Thyroid gland (tissue), 4 donors: ENCODE data around the gene TMEM174. TPM values are rescaled to one million over a fixed set of nuclear protein-coding genes. Genes with fewer than 3 reads are reported as not detected.

Source experiments
- DNase-seq, 2 donors: peaks; one replicate each; pipeline ENCODE4 v3.0.0-alpha.2; 2019
- H3K27ac ChIP-seq, 3 donors: fragments of 200-600 bp; sonication (generic); 1 replicate in 2 of 3; 2 replicates in 1 of 3; pipeline ENCODE4 v1.5.1; 2016 to 2019; ENCODE audit warnings: mild to moderate bottlenecking in 1 of 3, moderate library complexity in 1 of 3
- H3K27me3 ChIP-seq: fragments of 200-600 bp; sonication (generic); one replicate; pipeline ENCODE4 v1.5.1; 2019
- H3K36me3 ChIP-seq, 2 donors: fragments of 200-600 bp; sonication (generic); one replicate each; pipeline ENCODE4 v1.5.1; 2016 to 2019
- H3K4me1 ChIP-seq, 2 donors: fragments of 200-600 bp; sonication (generic); one replicate each; pipeline ENCODE4 v1.5.1; 2017 to 2019
- H3K4me3 ChIP-seq, 3 donors: fragments of 200-600 bp; sonication (generic); replicated peaks in 1 of 3; 1 replicate in 2 of 3; 2 replicates in 1 of 3; pipeline ENCODE4 v1.5.1; 2016; ENCODE audit warnings: mild to moderate bottlenecking in 1 of 3
- H3K9me3 ChIP-seq: fragments of 200-600 bp; sonication (generic); one replicate; pipeline ENCODE4 v1.5.1; 2017
- CTCF ChIP-seq, 6 experiments: fragments of 200-600 bp in 3 of 6; fragments of 450-650 bp in 3 of 6; sonication (generic) in 3 of 6; IDR thresholded peaks; one replicate each; pipeline ENCODE4 v1.5.1; 2016 to 2019; ENCODE audit warnings: antibody characterized with exemption in 6 of 6, mild to moderate bottlenecking in 2 of 6, inconsistent platforms in 1 of 6, moderate library complexity in 1 of 6
- POLR2A ChIP-seq, 2 donors: fragments of 450-650 bp; IDR thresholded peaks; one replicate each; pipeline ENCODE4 v1.6.1; 2017; ENCODE audit warnings: antibody characterized with exemption in 2 of 2, mild to moderate bottlenecking in 2 of 2, moderate library complexity in 1 of 2
- WGBS, 2 donors: methylation state at CpG; one replicate each; pipeline ENCODE4 v1.1.5; 2017; 5-methylcytosine and 5-hydroxymethylcytosine counted together
- intact Hi-C: fragments of 100-400 bp; cut with DNase I; formaldehyde crosslinking; loops from one replicate; pipeline ENCODE4 v1.15.1; 2023
- total RNA-seq, 4 donors: library from RNA; depleted of rRNA; stranded (reverse); fragments of >200 nt; gene quantifications; one replicate each; pipeline ENCODE4 v1.2.3, GENCODE V29; 2016

The TMEM174 gene
- total RNA-seq, 4 donors from 2014 or later, result 0.22 to 1.5 (median 0.38) TPM; not detected in 1

GRCh38 chr5:73153513-73153912, 19.5 kb upstream of the TMEM174 start:
- DNase-seq, result no peak
- no peak for TF ChIP-seq CTCF (IDR thresholded peaks at IDR 0.05)
- no peak for TF ChIP-seq POLR2A (IDR thresholded peaks at IDR 0.05)
- Histone ChIP-seq H3K4me3 (no peak overlapping the region), H3K36me3 (no peaks in the 10 kb centered on the region), H3K9me3 (no peaks in the 10 kb centered on the region), H3K27me3 (no peaks in the 10 kb centered on the region), H3K27ac (no peak overlapping the region), H3K4me1 (peaks cover 18 to 34% of the 10 kb centered on the region in 2 donors)
- WGBS, 2 donors, result 62 to 73% methylated on average over 7 of the region's 7 CpGs
- intact Hi-C loops, result no loop called here

- intact Hi-C loops, result no loop called here
Observed at GRCh38 chr5:73154208-73155006, 18.6 kb upstream of the TMEM174 start.

GRCh38 chr5:73155271-73156222, 17.4 kb upstream of the TMEM174 start:
- no peaks in the 10 kb centered on the region for H3K36me3 ChIP-seq
- intact Hi-C loops, result no loop called here
- H3K4me3 ChIP-seq, result no peak overlapping the region
- H3K4me1 ChIP-seq, result peaks cover 29 to 53% of the 10 kb centered on the region in 2 donors
- H3K27me3 ChIP-seq, result no peaks in the 10 kb centered on the region
- no peaks in the 10 kb centered on the region for H3K9me3 ChIP-seq
- TF ChIP-seq POLR2A (IDR thresholded peaks at IDR 0.05), result no peak
- peak overlapping the region in 2 of 3 donors; percentile 16 to 96 for H3K27ac ChIP-seq
- no peak for DNase-seq
- WGBS, 2 donors, result 81 to 88% methylated on average over 16 to 17 of the region's 18 CpGs

More at GRCh38 chr5:73154208-73155006, 18.6 kb upstream of the TMEM174 start:
- H3K36me3 ChIP-seq, result no peaks in the 10 kb centered on the region
- no peaks in the 10 kb centered on the region for H3K9me3 ChIP-seq
- DNase-seq, result no peak
- H3K27ac ChIP-seq, result no peak overlapping the region
- no peaks in the 10 kb centered on the region for H3K27me3 ChIP-seq
- H3K4me3 ChIP-seq, result no peak overlapping the region
- TF ChIP-seq POLR2A (IDR thresholded peaks at IDR 0.05), result no peak
- TF ChIP-seq CTCF (IDR thresholded peaks at IDR 0.05), result no peak
- peaks cover 26 to 43% of the 10 kb centered on the region in 2 donors for H3K4me1 ChIP-seq
- 80 to 96% methylated on average over 5 of the region's 5 CpGs for WGBS, 2 donors

GRCh38 chr5:73157414-73158303, 15.3 kb upstream of the TMEM174 start:
- no peaks in the 10 kb centered on the region for H3K9me3 ChIP-seq
- no peak overlapping the region for H3K4me3 ChIP-seq
- peaks cover 29 to 61% of the 10 kb centered on the region in 2 donors for H3K4me1 ChIP-seq
- H3K27me3 ChIP-seq, result no peaks in the 10 kb centered on the region
- DNase-seq, result peak; percentile 66 to 77
- H3K36me3 ChIP-seq, result no peaks in the 10 kb centered on the region
- intact Hi-C loops, result no loop called here
- peak overlapping the region; percentile 92 to 97 (median 96) for H3K27ac ChIP-seq
- no peak for TF ChIP-seq CTCF (IDR thresholded peaks at IDR 0.05)
- peak in 1 of 2 donors; percentile 20 for TF ChIP-seq POLR2A (IDR thresholded peaks at IDR 0.05)
- WGBS, 2 donors, result 30 to 35% methylated on average over 6 of the region's 6 CpGs

- peak overlapping the region; percentile 92 to 97 (median 96) for H3K27ac ChIP-seq
- no peaks in the 10 kb centered on the region for H3K27me3 ChIP-seq
- TF ChIP-seq CTCF (IDR thresholded peaks at IDR 0.05), result no peak
- no peak for TF ChIP-seq POLR2A (IDR thresholded peaks at IDR 0.05)
- 42 to 43% methylated on average over 4 of the region's 4 CpGs for WGBS, 2 donors
- peak; percentile 85 to 88 for DNase-seq
- intact Hi-C loops, result no loop called here
- H3K4me1 ChIP-seq, result peaks cover 29 to 61% of the 10 kb centered on the region in 2 donors
- H3K4me3 ChIP-seq, result no peak overlapping the region
- no peaks in the 10 kb centered on the region for H3K9me3 ChIP-seq
- no peaks in the 10 kb centered on the region for H3K36me3 ChIP-seq
Observed at GRCh38 chr5:73158313-73158712, 14.7 kb upstream of the TMEM174 start.
